ENCODE data around the gene DDX20. TPM values are rescaled to one million over a fixed set of nuclear protein-coding genes. Genes with fewer than 3 reads are reported as not detected.

The DDX20 gene
- total and polyA plus RNA-seq, 4 donors: 3.9 to 8.8 (median 6.9) TPM

DNA sequence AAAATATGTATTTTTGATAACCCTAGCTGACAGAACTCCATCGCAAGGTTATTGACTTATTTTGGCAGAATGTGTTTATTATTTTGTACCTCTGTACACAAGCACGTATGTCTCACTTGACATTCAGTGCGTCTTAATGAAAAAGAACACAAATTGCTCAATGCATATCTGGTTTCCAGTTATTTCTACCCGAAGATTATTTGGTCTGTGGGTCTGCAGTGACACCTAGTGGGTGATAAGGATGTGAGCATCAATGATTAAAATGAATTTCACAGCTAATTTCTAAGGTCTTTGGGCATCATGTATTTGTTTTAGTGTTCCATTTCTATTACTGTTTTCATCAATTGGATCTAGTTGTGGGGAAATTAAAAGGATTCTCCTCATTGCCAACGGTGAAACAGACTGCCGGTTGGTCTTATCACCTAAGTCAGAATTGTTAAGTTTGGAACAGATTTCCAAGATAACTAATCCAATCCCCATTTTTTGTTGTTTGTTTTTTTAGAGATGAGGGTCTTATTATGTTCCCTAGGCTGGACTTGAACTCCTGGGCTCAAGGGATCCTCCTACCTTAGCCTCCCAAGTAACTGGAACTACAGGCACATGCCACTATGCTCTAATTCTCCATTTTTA, 13.9 kb downstream of the DDX20 start:
- 21% methylated on average over 6 of the region's 6 CpGs for WGBS, 2 donors
- Histone ChIP-seq H3K4me3 (ENCODE audit: low read length in 2 of 2) (no peak overlapping the region), H3K4me1 (ENCODE audit: control insufficient read depth in 1 of 2, insufficient read depth in 2 of 2, low read length in 2 of 2) (no peaks in the 10 kb centered on the region), H3K27ac (ENCODE audit: low read depth in 1 of 2, low read length in 2 of 2) (no peak overlapping the region), H3K27me3 (ENCODE audit: control insufficient read depth in 1 of 2, insufficient read depth in 2 of 2, low read length in 1 of 2) (no peaks in the 10 kb centered on the region), H3K36me3 (ENCODE audit: control insufficient read depth in 1 of 2, insufficient read depth in 2 of 2, low read length in 1 of 2) (peaks cover 2 to 9% of the 10 kb centered on the region in 2 donors), H3K9me3 (ENCODE audit: control insufficient read depth, low read length) (no peaks in the 10 kb centered on the region)
- intact Hi-C loops (cut with DNase I): loop anchor here (2.0 to 10.0 kb wide), 3 partner anchors 289 to 547 kb away; partner anchors contain the start of gene CHI3L2 (in 1 of the 2)
- ATAC-seq (ENCODE audit: low FRiP score) (peak; percentile 81), DNase-seq (no peak)

- ATAC-seq (ENCODE audit: low FRiP score): no peak
Observed at GRCh38 chr1:111770916-111771315, 15.2 kb downstream of the DDX20 start.

DNA sequence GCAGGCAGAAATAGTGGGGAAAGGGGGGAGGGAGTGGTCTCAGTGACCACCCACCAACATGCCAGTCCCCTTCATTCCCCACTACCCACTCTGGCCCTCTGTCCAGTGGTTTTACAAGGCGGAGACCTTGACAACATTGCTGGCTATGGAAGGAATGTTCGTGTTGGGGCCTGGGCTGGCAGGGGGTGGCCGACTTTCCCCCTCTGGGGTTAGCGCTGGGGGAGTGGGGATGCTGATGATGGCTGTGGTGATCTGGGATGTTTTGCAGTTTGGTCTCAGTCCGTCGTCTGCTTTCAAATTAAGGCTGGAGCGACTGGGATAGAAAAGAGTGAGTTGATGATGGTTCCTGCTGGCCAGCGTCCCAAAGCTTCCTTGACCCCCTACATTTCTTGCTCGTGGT, 20.3 kb downstream of the DDX20 start:
- Histone ChIP-seq H3K9me3 (ENCODE audit: control insufficient read depth, low read length) (no peaks in the 10 kb centered on the region), H3K27ac (ENCODE audit: low read depth in 1 of 2, low read length in 2 of 2) (no peak overlapping the region), H3K4me1 (ENCODE audit: control insufficient read depth in 1 of 2, insufficient read depth in 2 of 2, low read length in 2 of 2) (no peaks in the 10 kb centered on the region), H3K27me3 (ENCODE audit: control insufficient read depth in 1 of 2, insufficient read depth in 2 of 2, low read length in 1 of 2) (no peaks in the 10 kb centered on the region), H3K4me3 (ENCODE audit: low read length in 2 of 2) (no peak overlapping the region), H3K36me3 (ENCODE audit: control insufficient read depth in 1 of 2, insufficient read depth in 2 of 2, low read length in 1 of 2) (peaks cover 0 to 1% of the 10 kb centered on the region in 2 donors)
- no peak for ATAC-seq (ENCODE audit: low FRiP score)
- WGBS, 2 donors: 65 to 74% methylated on average over 9 of the region's 9 CpGs
- no peak for DNase-seq
- intact Hi-C loops (cut with DNase I): no loop called here

More at GRCh38 chr1:111770916-111771315, 15.2 kb downstream of the DDX20 start:
- intact Hi-C loops (cut with DNase I): no loop called here
- Histone ChIP-seq H3K9me3 (ENCODE audit: control insufficient read depth, low read length) (no peaks in the 10 kb centered on the region), H3K27ac (ENCODE audit: low read depth in 1 of 2, low read length in 2 of 2) (no peak overlapping the region), H3K4me3 (ENCODE audit: low read length in 2 of 2) (no peak overlapping the region), H3K27me3 (ENCODE audit: control insufficient read depth in 1 of 2, insufficient read depth in 2 of 2, low read length in 1 of 2) (no peaks in the 10 kb centered on the region), H3K4me1 (ENCODE audit: control insufficient read depth in 1 of 2, insufficient read depth in 2 of 2, low read length in 2 of 2) (no peaks in the 10 kb centered on the region), H3K36me3 (ENCODE audit: control insufficient read depth in 1 of 2, insufficient read depth in 2 of 2, low read length in 1 of 2) (peaks cover 2 to 7% of the 10 kb centered on the region in 2 donors)
- DNase-seq: no peak
- WGBS, 2 donors: 82 to 83% methylated on average over 4 of the region's 4 CpGs

GRCh38 chr1:111776391-111776790, 20.7 kb downstream of the DDX20 start:
- H3K4me1 ChIP-seq (ENCODE audit: control insufficient read depth in 1 of 2, insufficient read depth in 2 of 2, low read length in 2 of 2): no peaks in the 10 kb centered on the region
- no peaks in the 10 kb centered on the region for H3K27me3 ChIP-seq (ENCODE audit: control insufficient read depth in 1 of 2, insufficient read depth in 2 of 2, low read length in 1 of 2)
- WGBS, 2 donors: 71 to 72% methylated on average over 2 of the region's 2 CpGs
- no peak overlapping the region for H3K4me3 ChIP-seq (ENCODE audit: low read length in 2 of 2)
- intact Hi-C loops (cut with DNase I): no loop called here
- no peak overlapping the region for H3K27ac ChIP-seq (ENCODE audit: low read depth in 1 of 2, low read length in 2 of 2)
- no peak for ATAC-seq (ENCODE audit: low FRiP score)
- no peaks in the 10 kb centered on the region for H3K9me3 ChIP-seq (ENCODE audit: control insufficient read depth, low read length)
- DNase-seq: no peak
- peaks cover 0 to 2% of the 10 kb centered on the region in 2 donors for H3K36me3 ChIP-seq (ENCODE audit: control insufficient read depth in 1 of 2, insufficient read depth in 2 of 2, low read length in 1 of 2)

DNA sequence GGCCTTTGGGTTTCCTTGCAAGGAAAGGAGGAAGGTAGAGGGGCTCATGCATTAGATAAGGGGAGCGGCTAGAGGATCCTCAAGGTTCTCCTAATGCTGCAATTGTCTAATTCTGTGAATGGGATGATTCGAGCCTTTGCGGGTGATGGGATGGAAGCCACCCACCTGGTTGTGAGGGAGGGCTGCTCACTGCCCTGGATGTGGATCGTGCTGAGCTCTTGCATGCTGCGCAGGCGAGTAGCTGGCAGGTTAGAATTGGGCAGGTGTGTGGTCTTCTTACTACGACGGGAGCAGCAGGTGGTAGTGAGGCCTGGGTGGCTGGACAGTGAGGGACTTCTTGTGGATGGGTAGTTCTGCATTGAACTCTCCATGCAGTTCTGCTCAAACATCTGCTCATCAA, 21.2 kb downstream of the DDX20 start:
- no peak for ATAC-seq (ENCODE audit: low FRiP score)
- H3K9me3 ChIP-seq (ENCODE audit: control insufficient read depth, low read length): no peaks in the 10 kb centered on the region
- no peak overlapping the region for H3K27ac ChIP-seq (ENCODE audit: low read depth in 1 of 2, low read length in 2 of 2)
- 91 to 94% methylated on average over 8 of the region's 8 CpGs for WGBS, 2 donors
- DNase-seq: no peak
- H3K4me3 ChIP-seq (ENCODE audit: low read length in 2 of 2): no peak overlapping the region
- no peaks in the 10 kb centered on the region for H3K27me3 ChIP-seq (ENCODE audit: control insufficient read depth in 1 of 2, insufficient read depth in 2 of 2, low read length in 1 of 2)
- H3K36me3 ChIP-seq (ENCODE audit: control insufficient read depth in 1 of 2, insufficient read depth in 2 of 2, low read length in 1 of 2): peaks cover 0 to 2% of the 10 kb centered on the region in 2 donors
- no peaks in the 10 kb centered on the region for H3K4me1 ChIP-seq (ENCODE audit: control insufficient read depth in 1 of 2, insufficient read depth in 2 of 2, low read length in 2 of 2)
- intact Hi-C loops (cut with DNase I): no loop called here

DNA sequence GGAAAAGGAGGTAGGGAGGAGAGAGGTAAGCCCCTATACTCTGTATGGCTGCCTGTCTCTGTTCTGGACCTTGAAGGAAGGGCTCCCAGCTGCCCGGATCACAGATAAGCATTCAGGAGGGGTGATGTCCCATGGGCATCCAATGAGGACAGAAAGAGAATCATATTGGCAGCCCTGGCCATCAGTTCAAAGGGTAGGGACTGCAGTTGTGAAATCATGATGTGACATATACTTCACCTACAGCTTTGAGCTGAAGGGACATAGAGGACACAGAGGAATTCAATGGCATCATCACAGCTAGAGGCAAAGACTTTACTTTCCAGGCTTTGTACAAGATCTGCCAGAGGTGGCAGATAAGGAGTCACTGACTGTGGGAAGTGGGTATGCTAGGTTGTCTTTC, 21.6 kb downstream of the DDX20 start:
- H3K27me3 ChIP-seq (ENCODE audit: control insufficient read depth in 1 of 2, insufficient read depth in 2 of 2, low read length in 1 of 2): no peaks in the 10 kb centered on the region
- H3K4me3 ChIP-seq (ENCODE audit: low read length in 2 of 2): no peak overlapping the region
- no peak for DNase-seq
- H3K9me3 ChIP-seq (ENCODE audit: control insufficient read depth, low read length): no peaks in the 10 kb centered on the region
- H3K36me3 ChIP-seq (ENCODE audit: control insufficient read depth in 1 of 2, insufficient read depth in 2 of 2, low read length in 1 of 2): peaks cover 0 to 2% of the 10 kb centered on the region in 2 donors
- no peak for ATAC-seq (ENCODE audit: low FRiP score)
- intact Hi-C loops (cut with DNase I): no loop called here
- WGBS, 2 donors: 78 to 82% methylated on average over 1 of the region's 1 CpG
- H3K4me1 ChIP-seq (ENCODE audit: control insufficient read depth in 1 of 2, insufficient read depth in 2 of 2, low read length in 2 of 2): no peaks in the 10 kb centered on the region
- no peak overlapping the region for H3K27ac ChIP-seq (ENCODE audit: low read depth in 1 of 2, low read length in 2 of 2)

DNA sequence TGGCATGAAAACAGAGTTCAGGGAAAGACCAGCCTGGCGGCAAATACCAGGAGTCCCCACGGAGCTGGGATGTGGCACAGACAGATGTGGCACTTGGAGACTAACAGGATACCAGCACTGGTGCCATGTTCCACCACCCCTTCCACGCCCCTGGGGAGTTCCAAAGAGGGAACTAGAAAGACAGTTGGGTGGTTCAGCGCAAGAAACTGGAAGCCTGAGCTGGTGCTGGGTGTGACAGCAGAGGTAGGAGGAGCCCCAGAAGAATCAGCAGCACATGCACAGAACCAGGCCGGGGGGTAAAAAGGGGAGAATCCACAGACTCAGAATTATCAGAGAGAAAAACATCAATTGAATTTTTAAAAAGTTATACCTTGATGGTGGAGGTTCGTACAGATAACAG, 22.4 kb downstream of the DDX20 start:
- Histone ChIP-seq H3K4me3 (ENCODE audit: low read length in 2 of 2) (no peak overlapping the region), H3K27ac (ENCODE audit: low read depth in 1 of 2, low read length in 2 of 2) (no peak overlapping the region), H3K27me3 (ENCODE audit: control insufficient read depth in 1 of 2, insufficient read depth in 2 of 2, low read length in 1 of 2) (no peaks in the 10 kb centered on the region), H3K4me1 (ENCODE audit: control insufficient read depth in 1 of 2, insufficient read depth in 2 of 2, low read length in 2 of 2) (no peaks in the 10 kb centered on the region), H3K9me3 (ENCODE audit: control insufficient read depth, low read length) (no peaks in the 10 kb centered on the region), H3K36me3 (ENCODE audit: control insufficient read depth in 1 of 2, insufficient read depth in 2 of 2, low read length in 1 of 2) (peaks cover 0 to 2% of the 10 kb centered on the region in 2 donors)
- WGBS, 2 donors: 88 to 90% methylated on average over 6 of the region's 6 CpGs
- intact Hi-C loops (cut with DNase I): no loop called here
- ATAC-seq (ENCODE audit: low FRiP score): no peak
- no peak for DNase-seq

DNA sequence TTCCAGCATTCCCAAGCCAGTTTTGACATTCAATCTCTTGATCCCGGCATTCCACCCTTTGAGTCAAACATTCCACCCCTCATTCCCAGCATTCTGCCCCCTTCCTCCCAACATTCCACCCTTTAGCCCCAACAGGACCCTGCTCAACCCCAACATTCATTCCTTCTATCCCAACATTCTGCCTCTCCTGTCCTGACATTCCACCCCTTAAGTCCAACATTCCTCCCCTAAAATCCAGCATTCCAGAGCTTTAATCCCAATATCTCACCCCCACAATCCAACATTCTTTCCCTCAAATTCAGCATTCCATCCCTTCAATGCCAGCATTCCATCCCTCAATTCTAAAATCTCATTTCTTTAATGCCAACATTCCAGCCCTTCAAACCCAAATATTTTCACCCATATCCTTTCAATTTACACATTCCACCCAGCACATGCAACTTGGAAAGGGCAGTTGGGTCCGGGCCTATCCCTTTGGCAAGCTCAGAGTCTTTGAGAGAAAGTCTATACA, 22.9 kb downstream of the DDX20 start:
- Histone ChIP-seq H3K4me3 (ENCODE audit: low read length in 2 of 2) (no peak overlapping the region), H3K36me3 (ENCODE audit: control insufficient read depth in 1 of 2, insufficient read depth in 2 of 2, low read length in 1 of 2) (peaks cover 0 to 2% of the 10 kb centered on the region in 2 donors), H3K4me1 (ENCODE audit: control insufficient read depth in 1 of 2, insufficient read depth in 2 of 2, low read length in 2 of 2) (no peaks in the 10 kb centered on the region), H3K27me3 (ENCODE audit: control insufficient read depth in 1 of 2, insufficient read depth in 2 of 2, low read length in 1 of 2) (no peaks in the 10 kb centered on the region), H3K9me3 (ENCODE audit: control insufficient read depth, low read length) (no peaks in the 10 kb centered on the region), H3K27ac (ENCODE audit: low read depth in 1 of 2, low read length in 2 of 2) (no peak overlapping the region)
- DNase-seq (no peak), ATAC-seq (ENCODE audit: low FRiP score) (no peak)
- 23 to 40% methylated on average over 2 of the region's 2 CpGs for WGBS, 2 donors
- intact Hi-C loops (cut with DNase I): no loop called here

- intact Hi-C loops (cut with DNase I): no loop called here
- Histone ChIP-seq H3K4me1 (ENCODE audit: control insufficient read depth in 1 of 2, insufficient read depth in 2 of 2, low read length in 2 of 2) (no peaks in the 10 kb centered on the region), H3K4me3 (ENCODE audit: low read length in 2 of 2) (no peak overlapping the region), H3K27me3 (ENCODE audit: control insufficient read depth in 1 of 2, insufficient read depth in 2 of 2, low read length in 1 of 2) (no peaks in the 10 kb centered on the region), H3K27ac (ENCODE audit: low read depth in 1 of 2, low read length in 2 of 2) (no peak overlapping the region), H3K9me3 (ENCODE audit: control insufficient read depth, low read length) (no peaks in the 10 kb centered on the region), H3K36me3 (ENCODE audit: control insufficient read depth in 1 of 2, insufficient read depth in 2 of 2, low read length in 1 of 2) (peaks cover 0 to 2% of the 10 kb centered on the region in 2 donors)
- WGBS, 2 donors: 94 to 100% methylated on average over 2 of the region's 2 CpGs
- no peak for DNase-seq
- ATAC-seq (ENCODE audit: low FRiP score): no peak
Observed at GRCh38 chr1:111779546-111779945, 23.8 kb downstream of the DDX20 start.
